Placental pericyte (primary cell): Measurements from ENCODE around the gene WDFY1. TPM values are rescaled to one million over a fixed set of nuclear protein-coding genes. Genes with fewer than 3 reads are reported as not detected.

Experiments
- total RNA-seq: library from RNA; depleted of rRNA; stranded (reverse); fragments of >200 nt; gene quantifications from 2 replicates; pipeline ENCODE4 v1.2.3, GENCODE V29; 2012

The WDFY1 gene
- 88.8 and 103 TPM in 2 replicates for total RNA-seq

DNA sequence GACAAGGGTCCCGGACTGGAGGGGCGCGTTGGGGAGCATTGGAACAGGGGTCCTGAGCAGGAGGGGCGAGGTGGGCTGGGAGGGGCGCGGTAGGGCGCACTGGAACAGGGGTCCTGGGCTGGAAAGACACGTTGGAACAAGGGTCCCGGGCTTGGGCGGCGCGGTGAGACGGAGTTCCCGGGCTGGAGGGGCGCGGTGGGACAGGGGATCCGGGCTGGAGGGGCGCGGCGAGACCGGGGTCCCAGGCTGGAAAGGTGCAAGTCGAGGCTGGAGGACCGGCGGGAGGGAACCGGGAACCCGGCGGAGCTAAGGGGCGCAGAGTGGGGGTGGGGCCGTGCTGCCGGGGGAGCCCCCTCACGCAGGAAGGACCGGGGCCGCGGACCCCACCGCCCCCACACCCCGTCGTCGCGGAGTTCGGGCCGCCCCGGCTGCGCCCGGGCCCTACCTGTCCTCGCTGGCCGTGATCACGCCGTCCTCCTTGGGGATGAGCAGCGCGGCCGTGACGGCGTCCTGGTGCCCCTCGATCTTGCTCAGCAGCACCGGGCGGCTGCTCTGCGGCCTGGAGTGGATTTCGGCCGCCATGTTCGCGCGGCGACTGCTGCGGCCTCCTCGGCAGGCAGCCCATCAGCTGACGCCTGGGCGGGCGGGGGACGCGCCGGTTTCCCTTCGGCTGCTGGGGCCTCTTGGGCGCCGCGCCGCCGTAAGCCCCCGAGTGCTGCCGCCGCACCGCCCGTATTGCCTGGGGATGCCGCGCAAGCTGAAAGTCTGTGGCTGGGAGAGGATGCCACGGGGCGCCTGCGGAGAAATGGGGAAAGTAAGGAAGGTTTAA, at the start of gene WDFY1:
WDFY1 (minus strand) TSS at position 633 of the 829 bp plus-strand sequence; CDS start at position 582, 51 bp downstream.

GRCh38 chr2:223957092-223957851, 12.1 kb upstream of the WDFY1 start, which contains the start of gene MRPL44:
Gene MRPL44, plus strand, starts transcription at chr2:223957463. Its CDS starts 10 bp downstream, at chr2:223957473.

DNA sequence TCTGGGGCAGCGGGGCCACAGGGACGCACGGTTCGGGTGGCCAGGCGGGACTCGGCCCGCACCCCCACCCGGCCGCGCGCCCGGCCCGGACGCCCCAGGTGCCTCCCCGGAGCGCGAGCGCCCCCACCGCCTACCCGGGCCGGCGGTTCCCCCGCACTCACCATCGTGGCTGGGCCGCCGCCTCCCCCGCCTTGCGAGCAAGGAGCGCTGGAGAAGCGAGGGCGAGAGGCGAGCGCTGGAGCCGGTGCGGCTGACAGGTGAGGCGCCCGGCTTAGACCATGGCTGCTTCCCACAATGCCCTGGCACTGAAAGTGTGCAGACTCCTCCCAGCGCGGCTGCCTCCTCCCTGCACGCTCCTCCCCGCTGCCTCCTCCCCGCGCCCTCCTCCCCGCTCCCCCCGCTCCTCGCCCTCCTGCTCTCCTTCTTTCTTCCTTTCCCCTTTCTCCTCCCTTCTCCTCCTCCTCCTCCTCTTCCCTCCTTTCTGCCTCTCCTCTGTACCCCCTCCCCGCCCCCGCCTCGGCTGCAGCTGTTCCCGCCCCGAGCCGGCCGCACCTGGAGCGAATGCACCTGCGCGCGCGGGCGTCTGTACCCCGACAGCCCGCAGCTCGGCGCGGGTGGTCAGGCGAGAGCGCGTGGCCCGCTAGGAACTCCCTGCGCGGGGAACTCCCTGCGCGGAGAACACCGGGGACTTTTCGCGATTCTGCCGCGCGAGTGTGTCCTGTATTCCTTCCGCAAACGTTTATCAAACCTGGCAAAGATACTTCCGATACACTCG, 107.7 kb downstream of the WDFY1 start, which contains the start of gene AP1S3:
AP1S3 (minus strand) TSS at position 296 of the 775 bp plus-strand sequence; CDS start at position 164, 132 bp downstream.

Other genes starting within 250 kb of the WDFY1 start
- 6.4 and 7.7 TPM in 2 replicates for gene AP1S3, start 107.8 kb downstream of the WDFY1 start, total RNA-seq
- 22.1 and 24.5 TPM in 2 replicates for gene MRPL44, start 12.1 kb upstream of the WDFY1 start, total RNA-seq
- gene SERPINE2, start 94.0 kb upstream of the WDFY1 start, total RNA-seq: 173 and 709 TPM in 2 replicates